ENCODE measurements around the gene TRPC4AP.

Gene TRPC4AP

GRCh38 chr20:35025116-35025515, 67.5 kb downstream of the TRPC4AP start:
- no peak for TF ChIP-seq CTCF (IDR thresholded peaks at IDR 0.05; ENCODE audit: low read length, missing control alignments)
- H3K4me3 ChIP-seq (replicated peaks; ENCODE audit: low read depth, low read length), result no peak overlapping the region
- no peak for DNase-seq (ENCODE audit: low read depth)

- no peak for TF ChIP-seq CTCF (IDR thresholded peaks at IDR 0.05; ENCODE audit: low read length, missing control alignments)
- no peak overlapping the region for H3K4me3 ChIP-seq (replicated peaks; ENCODE audit: low read depth, low read length)
- DNase-seq (ENCODE audit: low read depth), result no peak
These were observed 69.0 kb downstream of the TRPC4AP start for GRCh38 chr20:35023624-35024023.

- H3K4me3 ChIP-seq (replicated peaks; ENCODE audit: low read depth, low read length), result no peak overlapping the region
- TF ChIP-seq CTCF (IDR thresholded peaks at IDR 0.05; ENCODE audit: low read length, missing control alignments), result no peak
- DNase-seq (ENCODE audit: low read depth), result no peak
These were observed 70.8 kb downstream of the TRPC4AP start for GRCh38 chr20:35021831-35022230.

GRCh38 chr20:35021063-35021462, 71.5 kb downstream of the TRPC4AP start:
- no peak overlapping the region for H3K4me3 ChIP-seq (replicated peaks; ENCODE audit: low read depth, low read length)
- TF ChIP-seq CTCF (IDR thresholded peaks at IDR 0.05; ENCODE audit: low read length, missing control alignments), result no peak
- DNase-seq (ENCODE audit: low read depth), result peak; percentile 88

GRCh38 chr20:35020108-35020928, 72.3 kb downstream of the TRPC4AP start:
- DNase-seq (ENCODE audit: low read depth), result peak; percentile 34
- TF ChIP-seq CTCF (IDR thresholded peaks at IDR 0.05; ENCODE audit: low read length, missing control alignments), result no peak
- H3K4me3 ChIP-seq (replicated peaks; ENCODE audit: low read depth, low read length), result no peak overlapping the region

- DNase-seq (ENCODE audit: low read depth), result no peak
- no peak overlapping the region for H3K4me3 ChIP-seq (replicated peaks; ENCODE audit: low read depth, low read length)
- no peak for TF ChIP-seq CTCF (IDR thresholded peaks at IDR 0.05; ENCODE audit: low read length, missing control alignments)
These were observed 73.8 kb downstream of the TRPC4AP start for GRCh38 chr20:35018590-35019371.
